Measurements from ENCODE around the gene GAS2.

Gene GAS2

DNA sequence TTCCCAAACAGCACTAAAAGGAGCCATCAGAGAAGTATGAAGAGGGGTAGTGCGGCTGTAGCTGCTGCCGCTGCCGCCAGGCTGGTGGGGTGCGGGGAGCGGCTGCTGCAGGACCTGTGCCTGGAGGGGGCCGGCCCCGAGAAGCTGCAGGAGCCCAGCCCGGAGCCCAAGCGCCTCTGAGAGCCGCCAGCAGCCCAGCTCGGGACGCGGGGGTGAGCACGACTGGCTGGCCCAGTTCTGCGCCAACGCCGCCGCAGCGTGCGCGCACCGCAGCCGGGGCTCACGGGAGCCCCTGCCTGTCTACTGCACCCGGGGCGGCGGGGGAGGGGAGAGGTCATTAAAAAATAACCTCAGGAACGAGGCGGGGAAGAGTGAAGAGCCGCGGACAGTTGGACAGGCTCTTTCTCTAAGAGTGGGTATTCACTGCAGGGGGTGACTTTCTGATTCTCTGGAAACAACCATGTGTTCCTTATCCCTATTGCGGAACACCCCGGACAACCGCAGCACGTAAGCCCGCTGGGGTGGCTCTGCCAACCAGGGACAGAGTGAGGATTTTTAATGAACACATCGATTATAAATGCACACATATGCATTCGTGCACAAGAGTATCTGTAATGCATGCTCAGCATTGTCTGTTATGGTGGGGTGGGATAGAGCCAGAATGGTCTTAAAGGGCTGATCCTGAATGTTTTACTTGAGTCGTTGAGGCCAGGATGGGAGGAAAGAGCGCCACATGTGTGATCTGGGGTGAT lies 453 bp downstream of the GAS2 start:
- Mint-ChIP-seq H3K27me3 (peaks cover 45% of the 10 kb centered on the region), H3K4me3 (peak overlapping the region; percentile 73), H3K27ac (peak overlapping the region; percentile 19), H3K36me3 (peaks cover 1% of the 10 kb centered on the region), H3K4me1 (peaks cover 9% of the 10 kb centered on the region), H3K9me3 (no peaks in the 10 kb centered on the region)

DNA sequence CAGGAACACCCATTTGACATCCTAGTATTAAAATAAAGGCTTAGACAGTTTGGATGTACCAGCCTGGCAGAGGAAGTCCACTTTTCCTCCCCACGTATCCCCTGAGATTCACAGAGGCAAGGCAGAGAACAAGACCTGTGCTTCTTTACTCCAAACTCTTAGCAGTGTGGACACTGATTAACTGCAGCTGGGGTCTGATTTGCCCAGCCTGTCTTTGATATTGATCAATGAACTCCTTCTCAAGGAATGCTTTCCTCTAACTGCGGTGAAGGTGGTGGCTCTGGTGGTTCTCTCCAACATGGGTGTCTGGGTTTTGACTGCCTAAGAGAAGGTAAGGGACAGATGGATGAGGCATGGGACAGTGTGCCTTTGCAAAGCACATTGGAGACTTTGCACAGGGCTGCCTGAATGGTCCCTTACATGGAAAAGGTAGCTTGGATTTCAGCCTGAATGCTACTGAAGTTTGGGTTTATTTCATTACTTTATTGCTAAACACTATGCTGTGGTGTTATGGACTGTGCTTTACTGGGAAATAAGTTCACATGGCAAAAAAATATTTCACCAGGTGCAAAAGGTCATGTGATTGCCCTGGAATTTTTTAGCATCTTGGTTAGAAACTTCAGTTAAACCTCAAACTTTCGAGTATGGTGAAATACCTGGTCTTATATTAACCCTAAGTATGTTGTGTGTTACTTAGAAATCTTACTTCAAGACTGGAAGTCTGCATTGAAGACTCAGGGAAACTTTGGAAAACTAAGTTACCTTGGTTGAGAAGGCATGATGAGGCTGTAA lies 1.8 kb downstream of the GAS2 start:
- peaks cover 9% of the 10 kb centered on the region for H3K4me1 Mint-ChIP-seq
- H3K36me3 Mint-ChIP-seq = no peaks in the 10 kb centered on the region
- H3K27me3 Mint-ChIP-seq = peaks cover 47% of the 10 kb centered on the region
- H3K9me3 Mint-ChIP-seq = no peaks in the 10 kb centered on the region
- H3K27ac Mint-ChIP-seq = no peak overlapping the region
- no peak overlapping the region for H3K4me3 Mint-ChIP-seq

DNA sequence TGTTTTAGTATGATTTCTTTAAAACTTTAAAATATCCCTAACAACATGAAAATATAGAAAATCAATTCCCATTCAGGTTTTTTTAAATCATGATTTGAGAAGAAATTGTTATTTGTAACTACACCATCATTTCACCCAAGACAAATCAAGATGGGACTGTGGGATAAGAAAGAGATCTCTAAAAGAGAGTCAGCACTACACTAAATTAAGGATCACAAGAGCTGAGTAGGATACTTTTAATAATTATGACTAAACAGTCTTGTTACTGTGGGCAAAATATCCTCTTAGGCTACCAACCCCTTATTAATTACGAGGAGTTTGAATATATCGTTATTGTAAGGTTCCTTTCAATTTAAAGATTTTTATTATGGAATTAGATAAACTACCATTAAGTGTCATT lies 3.0 kb downstream of the GAS2 start:
- Mint-ChIP-seq H3K27me3 (peaks cover 47% of the 10 kb centered on the region), H3K36me3 (no peaks in the 10 kb centered on the region), H3K9me3 (no peaks in the 10 kb centered on the region), H3K27ac (no peak overlapping the region), H3K4me3 (no peak overlapping the region), H3K4me1 (peaks cover 9% of the 10 kb centered on the region)

DNA sequence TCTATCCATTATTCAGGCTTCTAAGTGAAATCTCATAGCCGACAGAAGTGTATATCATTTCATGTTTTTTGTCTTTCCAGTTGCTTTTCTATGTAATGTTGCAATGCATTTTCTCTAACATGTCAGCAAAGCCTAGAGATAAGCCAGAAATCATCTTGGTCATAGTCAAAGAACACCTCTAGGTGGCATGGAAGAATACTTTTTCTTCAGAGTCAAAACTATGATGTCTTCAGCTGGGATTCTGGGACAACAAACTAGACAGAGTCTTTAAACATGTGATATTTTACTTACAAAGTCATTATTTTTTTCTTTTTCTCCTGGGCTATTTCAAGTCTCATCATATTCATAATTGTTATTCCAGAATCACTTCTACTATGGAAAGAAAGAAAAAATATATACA lies 4.4 kb downstream of the GAS2 start:
- H3K27me3 Mint-ChIP-seq = peaks cover 41% of the 10 kb centered on the region
- H3K27ac Mint-ChIP-seq = no peak overlapping the region
- no peaks in the 10 kb centered on the region for H3K36me3 Mint-ChIP-seq
- no peaks in the 10 kb centered on the region for H3K9me3 Mint-ChIP-seq
- H3K4me1 Mint-ChIP-seq = peaks cover 8% of the 10 kb centered on the region
- H3K4me3 Mint-ChIP-seq = no peak overlapping the region

DNA sequence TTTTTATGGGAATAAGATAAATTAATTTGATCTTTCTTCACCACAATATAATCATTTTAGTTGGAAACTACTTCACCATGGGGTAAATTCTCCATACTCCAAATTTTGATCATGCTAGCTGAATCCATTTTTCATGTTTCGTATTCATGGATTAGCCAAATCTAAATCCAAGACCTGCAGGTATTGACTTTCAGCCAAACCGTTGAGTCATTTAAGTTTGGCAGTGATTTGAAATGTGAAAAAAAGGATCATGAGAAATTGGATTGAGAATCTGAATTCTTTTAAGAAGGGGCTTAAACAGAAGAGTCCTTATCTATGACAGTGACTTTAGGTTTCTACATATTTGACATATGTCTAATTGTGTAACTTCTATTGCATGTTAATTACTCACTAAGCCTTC lies 5.3 kb downstream of the GAS2 start:
- no peaks in the 10 kb centered on the region for H3K36me3 Mint-ChIP-seq
- peaks cover 35% of the 10 kb centered on the region for H3K27me3 Mint-ChIP-seq
- H3K4me3 Mint-ChIP-seq = no peak overlapping the region
- no peaks in the 10 kb centered on the region for H3K9me3 Mint-ChIP-seq
- no peaks in the 10 kb centered on the region for H3K4me1 Mint-ChIP-seq
- H3K27ac Mint-ChIP-seq = no peak overlapping the region

DNA sequence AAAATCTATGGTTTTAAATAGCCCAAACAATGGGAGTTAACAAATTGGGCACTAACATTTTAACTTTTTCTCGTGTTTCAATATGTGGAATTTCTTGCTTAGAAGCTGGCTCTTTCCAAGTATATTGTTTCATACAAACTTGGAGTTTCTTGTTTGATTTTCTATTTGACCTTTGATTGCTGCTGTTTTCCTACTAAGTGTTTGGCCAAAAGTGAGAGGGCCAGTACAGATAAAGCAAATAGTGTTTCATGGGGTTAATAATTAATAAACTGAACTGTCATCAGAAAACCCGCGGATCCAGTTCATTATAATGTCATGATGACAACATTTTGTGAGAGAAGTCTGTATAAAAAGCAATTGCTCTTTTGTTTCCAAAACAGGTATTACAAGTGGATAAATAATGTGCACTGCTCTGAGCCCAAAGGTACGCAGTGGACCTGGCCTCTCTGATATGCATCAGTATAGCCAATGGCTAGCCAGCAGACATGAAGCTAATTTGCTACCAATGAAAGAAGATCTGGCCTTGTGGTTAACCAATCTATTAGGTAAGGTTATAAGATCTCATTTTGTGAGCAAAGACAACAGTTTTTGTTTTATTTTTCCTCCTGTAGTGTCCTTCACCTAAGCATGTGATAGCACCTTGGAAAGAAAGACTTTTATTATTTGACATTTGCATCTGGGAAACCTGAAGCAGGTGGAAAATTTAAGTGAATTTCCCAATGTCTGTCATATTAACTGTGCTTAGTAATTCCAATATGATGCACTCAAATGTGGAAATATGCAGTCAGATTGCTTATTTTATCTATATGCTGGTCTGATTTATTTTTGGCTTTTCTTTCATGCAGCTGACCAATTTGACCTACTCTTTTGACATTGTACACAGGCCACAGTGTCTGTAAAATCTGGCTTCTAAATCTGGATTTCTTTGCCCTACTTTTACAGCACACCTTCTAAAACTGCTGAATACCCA lies 8.3 kb downstream of the GAS2 start:
- Mint-ChIP-seq H3K4me3 (no peak overlapping the region), H3K36me3 (no peaks in the 10 kb centered on the region), H3K4me1 (no peaks in the 10 kb centered on the region), H3K27ac (no peak overlapping the region), H3K9me3 (no peaks in the 10 kb centered on the region), H3K27me3 (peaks cover 18% of the 10 kb centered on the region)

DNA sequence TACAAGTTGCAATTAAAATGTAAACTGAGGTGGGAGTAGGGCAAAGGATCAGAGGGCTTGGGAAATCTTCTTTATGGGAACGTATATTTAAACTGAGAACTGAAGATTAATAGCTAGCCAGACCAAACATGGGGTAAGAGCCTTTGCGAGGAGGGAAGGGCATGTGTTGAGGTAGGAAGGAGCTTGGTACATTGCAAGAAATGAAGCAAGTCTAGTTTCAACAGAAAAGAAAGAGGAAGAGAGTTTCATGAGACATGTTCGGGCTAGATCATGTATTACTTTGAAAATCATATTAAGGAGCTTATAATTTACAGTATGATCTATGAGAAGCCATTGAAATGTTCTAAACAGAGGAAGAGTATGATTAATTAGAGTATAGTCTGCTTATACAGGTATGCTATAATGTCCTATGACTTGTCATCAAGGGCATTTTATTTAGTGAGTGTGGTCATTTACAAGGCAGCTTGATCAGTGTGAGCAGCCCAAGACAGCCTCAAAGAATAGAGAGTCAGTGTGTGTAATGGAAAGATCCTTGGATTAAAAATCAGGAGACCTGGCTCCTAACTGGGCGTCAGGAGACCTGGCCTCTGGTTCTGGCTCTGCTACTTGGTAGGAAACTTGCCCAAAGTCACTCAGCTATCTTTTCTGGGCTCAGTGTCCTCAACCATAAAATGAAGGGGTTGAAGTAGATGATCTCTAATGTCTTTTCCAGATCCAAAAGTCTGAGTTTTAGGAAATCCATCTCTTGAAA lies 10.9 kb downstream of the GAS2 start:
- Mint-ChIP-seq H3K36me3 (no peaks in the 10 kb centered on the region), H3K27ac (no peak overlapping the region), H3K9me3 (no peaks in the 10 kb centered on the region), H3K4me3 (no peak overlapping the region), H3K4me1 (no peaks in the 10 kb centered on the region), H3K27me3 (peaks cover 12% of the 10 kb centered on the region)

DNA sequence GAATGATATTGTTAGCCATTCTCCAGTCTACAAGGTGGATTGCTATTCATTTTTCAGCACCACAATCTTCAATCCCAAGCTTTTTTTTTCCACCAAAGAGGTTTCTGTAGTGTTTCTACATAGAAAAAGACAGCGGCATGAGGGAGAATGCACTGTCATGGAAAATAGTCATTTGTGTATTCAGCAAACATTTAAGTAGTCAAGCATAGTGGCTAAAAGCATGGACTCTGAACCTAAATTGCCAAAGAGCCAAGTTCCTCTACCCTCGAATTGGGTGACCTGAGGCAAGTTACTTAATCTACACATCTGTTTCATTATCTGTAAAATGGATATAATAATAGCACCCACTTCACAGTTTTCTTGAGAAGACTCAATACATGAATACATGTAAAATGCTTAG lies 14.2 kb downstream of the GAS2 start:
- H3K9me3 Mint-ChIP-seq = no peaks in the 10 kb centered on the region
- no peaks in the 10 kb centered on the region for H3K36me3 Mint-ChIP-seq
- H3K27ac Mint-ChIP-seq = no peak overlapping the region
- H3K27me3 Mint-ChIP-seq = peaks cover 4% of the 10 kb centered on the region
- no peak overlapping the region for H3K4me3 Mint-ChIP-seq
- H3K4me1 Mint-ChIP-seq = no peaks in the 10 kb centered on the region

DNA sequence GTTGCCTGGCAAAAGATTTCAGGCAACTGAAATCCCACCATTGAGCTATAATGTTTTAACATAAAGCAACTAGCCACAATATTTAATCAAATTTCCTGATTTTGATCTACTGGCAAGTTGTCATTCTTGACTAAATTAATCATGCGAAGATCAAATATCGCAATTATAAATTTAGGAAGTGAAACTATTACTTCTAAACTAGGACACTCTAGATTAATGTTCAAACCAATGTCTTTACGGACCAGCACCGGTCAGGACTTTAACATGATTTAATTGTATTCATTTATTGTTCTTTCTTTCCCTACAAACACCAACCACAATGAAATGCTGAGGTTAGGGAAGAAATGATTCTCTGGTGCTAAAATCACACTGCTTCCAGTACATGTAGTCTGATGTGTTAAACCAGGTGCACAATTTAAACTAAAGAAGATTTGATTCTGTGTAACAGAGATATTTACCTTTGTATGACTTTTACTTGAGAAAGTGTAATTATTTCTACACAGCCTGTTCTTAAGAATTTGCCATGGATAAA lies 14.9 kb downstream of the GAS2 start:
- Mint-ChIP-seq H3K36me3 (no peaks in the 10 kb centered on the region), H3K4me1 (no peaks in the 10 kb centered on the region), H3K4me3 (no peak overlapping the region), H3K27me3 (peaks cover 4% of the 10 kb centered on the region), H3K27ac (no peak overlapping the region), H3K9me3 (no peaks in the 10 kb centered on the region)

DNA sequence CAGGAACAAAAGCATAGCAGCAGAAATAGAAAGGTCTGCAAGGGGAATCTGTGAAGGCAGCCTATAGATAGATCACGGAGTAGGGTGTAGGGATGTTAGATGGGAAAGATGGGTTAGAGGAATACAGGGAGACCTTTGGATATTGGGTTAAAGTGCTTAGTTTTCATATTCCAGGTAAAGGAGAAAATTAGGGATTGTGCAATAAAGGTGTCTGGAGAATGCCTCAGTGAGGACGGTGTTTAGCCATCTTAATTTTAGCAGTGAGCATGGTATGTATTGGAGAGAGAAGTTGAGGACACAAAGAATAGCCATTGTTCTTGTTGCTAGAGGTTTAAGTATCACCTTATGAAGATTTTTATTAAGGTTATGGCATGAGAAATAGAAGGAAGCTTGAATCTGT lies 17.7 kb downstream of the GAS2 start:
- no peaks in the 10 kb centered on the region for H3K4me1 Mint-ChIP-seq
- no peaks in the 10 kb centered on the region for H3K9me3 Mint-ChIP-seq

DNA sequence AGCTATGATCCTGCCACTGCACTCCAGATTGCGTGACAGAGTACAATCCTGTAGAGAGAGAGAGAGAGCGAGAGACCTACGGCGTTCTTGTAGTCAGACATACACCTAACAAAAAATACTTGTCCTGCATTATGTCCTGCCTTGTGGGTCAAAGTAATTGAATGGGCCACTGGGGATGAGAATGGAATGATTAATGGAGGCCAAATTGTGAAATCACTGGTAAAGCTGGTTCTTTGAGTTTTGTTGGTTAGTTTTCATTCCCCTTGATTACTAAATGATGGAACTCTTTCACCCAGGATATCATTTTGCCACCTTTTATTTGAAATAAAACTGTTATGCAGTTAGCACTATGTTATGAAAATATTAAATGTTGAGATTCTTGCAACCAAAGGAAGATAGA lies 18.7 kb downstream of the GAS2 start:
- Mint-ChIP-seq H3K4me3 (no peak overlapping the region), H3K9me3 (no peaks in the 10 kb centered on the region), H3K36me3 (no peaks in the 10 kb centered on the region), H3K27me3 (peaks cover 1% of the 10 kb centered on the region), H3K27ac (no peak overlapping the region), H3K4me1 (peaks cover 5% of the 10 kb centered on the region)

More for the DNA sequence above, 17.7 kb downstream of the GAS2 start:
- H3K4me3 Mint-ChIP-seq = no peak overlapping the region
- peaks cover 1% of the 10 kb centered on the region for H3K27me3 Mint-ChIP-seq
- no peaks in the 10 kb centered on the region for H3K36me3 Mint-ChIP-seq
- no peak overlapping the region for H3K27ac Mint-ChIP-seq

DNA sequence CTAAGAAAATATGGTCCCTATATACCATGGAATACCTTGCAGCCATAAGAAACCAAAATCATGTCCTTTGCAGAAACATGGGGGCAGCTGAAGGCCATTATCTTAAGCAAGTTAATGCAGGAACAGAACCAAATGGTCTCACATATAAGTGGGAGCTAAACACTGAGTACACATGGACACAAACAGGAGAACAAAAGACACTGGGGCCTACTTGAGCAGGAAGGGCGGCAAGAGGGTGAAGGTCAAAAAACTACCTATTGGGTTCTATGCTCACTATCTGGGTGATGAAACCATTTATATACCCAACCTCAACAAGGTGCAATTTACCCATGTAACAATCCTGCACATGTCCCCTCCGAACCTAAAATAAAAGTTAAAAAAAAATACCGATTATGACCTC lies 22.5 kb downstream of the GAS2 start:
- H3K36me3 Mint-ChIP-seq = no peaks in the 10 kb centered on the region
- peaks cover 26% of the 10 kb centered on the region for H3K4me1 Mint-ChIP-seq
- H3K4me3 Mint-ChIP-seq = no peak overlapping the region
- H3K27ac Mint-ChIP-seq = no peak overlapping the region
- no peaks in the 10 kb centered on the region for H3K9me3 Mint-ChIP-seq
- H3K27me3 Mint-ChIP-seq = no peaks in the 10 kb centered on the region

DNA sequence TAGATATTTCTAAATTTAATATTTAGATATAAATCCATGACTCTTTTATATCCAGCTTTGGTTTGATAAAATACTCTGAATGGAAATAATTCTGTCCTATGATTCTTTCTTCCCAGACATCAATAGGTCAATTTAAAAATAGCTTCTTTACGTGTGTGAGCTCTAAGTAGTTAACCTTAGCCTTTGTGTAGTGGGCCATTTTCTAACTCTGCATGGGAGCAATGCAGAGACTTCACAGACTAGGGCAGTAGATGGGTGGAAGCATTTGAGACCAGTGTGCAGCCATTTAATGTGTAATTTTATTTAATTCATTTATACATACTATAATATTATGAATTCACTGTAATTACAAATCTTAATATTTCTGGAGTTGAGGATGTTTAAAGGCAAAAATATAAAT lies 23.8 kb downstream of the GAS2 start:
- H3K4me3 Mint-ChIP-seq = peak overlapping the region; percentile 28
- H3K27me3 Mint-ChIP-seq = no peaks in the 10 kb centered on the region
- peaks cover 26% of the 10 kb centered on the region for H3K4me1 Mint-ChIP-seq

DNA sequence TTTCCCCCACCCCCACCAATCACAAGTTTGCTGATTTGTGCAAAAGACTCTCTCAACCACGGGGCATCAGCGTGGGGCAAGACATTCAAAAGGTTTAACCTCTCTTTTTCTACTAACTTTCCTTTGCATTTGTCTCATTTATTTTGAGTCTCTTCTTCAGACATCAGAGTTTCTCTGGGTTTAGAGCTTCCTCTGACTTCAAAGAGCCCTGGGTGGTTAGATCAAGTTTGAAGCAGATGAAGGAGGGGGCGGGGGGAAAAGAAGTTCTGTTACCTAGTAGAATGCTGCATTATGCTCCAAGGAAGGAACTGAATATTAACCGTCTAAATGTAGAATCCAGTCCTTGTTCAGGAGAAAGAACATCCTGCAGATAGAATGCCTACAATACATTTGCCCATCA lies 24.5 kb downstream of the GAS2 start:
- Mint-ChIP-seq H3K36me3 (no peaks in the 10 kb centered on the region), H3K4me3 (peak overlapping the region; percentile 60), H3K9me3 (no peaks in the 10 kb centered on the region), H3K4me1 (peaks cover 26% of the 10 kb centered on the region), H3K27ac (peak overlapping the region; percentile 53), H3K27me3 (no peaks in the 10 kb centered on the region)

More for the DNA sequence above, 23.8 kb downstream of the GAS2 start:
- H3K9me3 Mint-ChIP-seq = no peaks in the 10 kb centered on the region
- H3K36me3 Mint-ChIP-seq = no peaks in the 10 kb centered on the region
- no peak overlapping the region for H3K27ac Mint-ChIP-seq

DNA sequence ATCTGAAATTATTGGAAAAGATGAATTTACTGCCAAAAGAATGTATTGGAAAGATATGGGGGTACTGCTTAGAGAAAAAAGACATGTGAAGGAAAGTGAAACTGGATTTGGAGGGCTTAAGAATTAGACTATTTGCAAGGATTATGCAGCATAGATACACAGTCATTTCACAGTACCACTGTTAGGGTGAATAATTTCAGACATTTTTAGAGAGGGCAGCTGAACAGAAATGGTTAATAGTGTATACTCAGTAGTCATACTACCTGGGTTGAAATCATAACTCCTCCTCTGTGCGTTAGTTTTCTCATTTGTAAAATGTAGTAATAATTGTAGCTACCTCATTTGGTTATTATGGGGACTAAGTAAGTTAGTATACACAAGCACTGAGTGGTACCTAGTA lies 33.0 kb downstream of the GAS2 start:
- Mint-ChIP-seq H3K36me3 (no peaks in the 10 kb centered on the region), H3K9me3 (no peaks in the 10 kb centered on the region), H3K4me3 (no peak overlapping the region), H3K4me1 (peaks cover 15% of the 10 kb centered on the region), H3K27me3 (no peaks in the 10 kb centered on the region), H3K27ac (no peak overlapping the region)
